Lower leg skin (tissue), 4 donors: ENCODE measurements around the gene ACTR2. TPM values are rescaled to one million over a fixed set of nuclear protein-coding genes. Genes with fewer than 3 reads are reported as not detected.

Source experiments
- DNase-seq, 2 donors: peaks; one replicate each; pipeline ENCODE4 v3.0.0-alpha.2; 2019; ENCODE audit warnings: low spot score in 2 of 2
- H3K4me3 ChIP-seq: fragments of 200-600 bp; sonication (generic); 2 replicates; pipeline ENCODE4 v1.5.1; 2017; ENCODE audit warnings: mild to moderate bottlenecking, low read depth; ENCODE audit not compliant: poor library complexity, severe bottlenecking
- CTCF ChIP-seq, 3 donors: fragments of 450-650 bp; IDR thresholded peaks; one replicate each; pipeline ENCODE4 v1.5.1; 2016; ENCODE audit warnings: antibody characterized with exemption in 3 of 3, mild to moderate bottlenecking in 3 of 3, moderate library complexity in 2 of 3
- POLR2A ChIP-seq, 2 donors: fragments of 450-650 bp; IDR thresholded peaks; one replicate each; pipeline ENCODE4 v1.6.1; 2016 to 2017; ENCODE audit warnings: antibody characterized with exemption in 2 of 2, mild to moderate bottlenecking in 1 of 2, moderate library complexity in 1 of 2
- WGBS, 2 donors: methylation state at CpG; one replicate each; pipeline ENCODE4 v1.1.5; 2018; 5-methylcytosine and 5-hydroxymethylcytosine counted together
- intact Hi-C: fragments of 100-400 bp; cut with DNase I; formaldehyde crosslinking; loops from one replicate; pipeline ENCODE4 v1.15.0; 2023; ENCODE audit warnings: low total_unique reads
- total RNA-seq, 4 donors: library from RNA; depleted of rRNA; stranded (reverse); fragments of >200 nt; gene quantifications; one replicate each; pipeline ENCODE4 v1.1.0, GENCODE V29; 2016

Gene ACTR2
- total RNA-seq, 4 donors from 2014 or later = 44.1 to 58.7 (median 50.9) TPM

- no peak for DNase-seq
- WGBS, 2 donors = 71% methylated on average over 3 of the region's 3 CpGs
- intact Hi-C loops = no loop called here
- no peak overlapping the region for H3K4me3 ChIP-seq
- no peak for TF ChIP-seq POLR2A (IDR thresholded peaks at IDR 0.05)
- TF ChIP-seq CTCF (IDR thresholded peaks at IDR 0.05) = no peak
These were observed 49.5 kb downstream of the ACTR2 start for GRCh38 chr2:65277118-65277517.

- 80 to 86% methylated on average over 5 of the region's 5 CpGs for WGBS, 2 donors
- intact Hi-C loops = no loop called here
- TF ChIP-seq POLR2A (IDR thresholded peaks at IDR 0.05) (no peak), CTCF (IDR thresholded peaks at IDR 0.05) (no peak)
- H3K4me3 ChIP-seq = no peak overlapping the region
- DNase-seq = no peak
These were observed 50.3 kb downstream of the ACTR2 start for GRCh38 chr2:65277791-65278483.

GRCh38 chr2:65278531-65278981 lies 50.9 kb downstream of the ACTR2 start:
- DNase-seq = no peak

GRCh38 chr2:65279756-65280155 lies 52.1 kb downstream of the ACTR2 start:
- DNase-seq = no peak
- no peak overlapping the region for H3K4me3 ChIP-seq
- intact Hi-C loops = no loop called here
- TF ChIP-seq CTCF (IDR thresholded peaks at IDR 0.05) (no peak), POLR2A (IDR thresholded peaks at IDR 0.05) (no peak)
- whole genome bisulfite sequencing, 2 donors = 91 to 95% methylated on average over 6 of the region's 6 CpGs

More at GRCh38 chr2:65278531-65278981, 50.9 kb downstream of the ACTR2 start:
- H3K4me3 ChIP-seq = no peak overlapping the region
- intact Hi-C loops = no loop called here
- TF ChIP-seq POLR2A (IDR thresholded peaks at IDR 0.05) (no peak), CTCF (IDR thresholded peaks at IDR 0.05) (no peak)
- 65 to 81% methylated on average over 6 of the region's 6 CpGs for WGBS, 2 donors

- no peak overlapping the region for H3K4me3 ChIP-seq
- intact Hi-C loops = no loop called here
- no peak for DNase-seq
- WGBS, 2 donors = 25 to 29% methylated on average over 4 of the region's 4 CpGs
- TF ChIP-seq CTCF (IDR thresholded peaks at IDR 0.05) (no peak), POLR2A (IDR thresholded peaks at IDR 0.05) (no peak)
These were observed 54.2 kb downstream of the ACTR2 start for GRCh38 chr2:65281627-65282351.
